PC-9 (cell line): ENCODE results near the gene GLIPR1. TPM values are rescaled to one million over a fixed set of nuclear protein-coding genes. Genes with fewer than 3 reads are reported as not detected.

Experiments
- BruUV-seq: library from RNA; stranded (reverse); fragments of 400-500 nt; replicated peaks from 2 replicates; lab custom pipeline; 2021; lab: Mats Ljungman, UMichigan
- CTCF ChIA-PET: fragments of 300-600 bp; sonication (Branson Sonifier 250); formaldehyde crosslinking; loops from one replicate; lab custom pipeline; 2022; ENCODE audit warnings: antibody characterized with exemption; lab: Charles Lee
- POLR2A ChIA-PET: fragments of 300-600 bp; sonication (Branson Sonifier 250); formaldehyde crosslinking; loops from one replicate; lab custom pipeline; 2022; ENCODE audit warnings: antibody characterized with exemption; ENCODE audit not compliant: unreplicated experiment; lab: Charles Lee
- DNase-seq, 2 experiments: peaks; one replicate each; pipeline versions ENCODE4 v3.0.0 to v3.0.0-alpha.2; 2015 to 2022; ENCODE audit warnings: mixed read lengths in 1 of 2
- H2AFZ ChIP-seq: fragments of 200-600 bp; sonication (generic); 2 replicates; pipeline ENCODE4 v1.8.1; 2017; ENCODE audit warnings: antibody characterized with exemption
- H3F3A ChIP-seq: fragments of 200-600 bp; sonication (generic); 2 replicates; pipeline ENCODE4 v1.8.1; 2017; ENCODE audit warnings: antibody characterized with exemption, mild to moderate bottlenecking, low read depth; ENCODE audit not compliant: insufficient read depth
- H3K27ac ChIP-seq: fragments of 200-600 bp; sonication (generic); 2 replicates; pipeline ENCODE4 v1.6.1; 2016; ENCODE audit warnings: mixed run types
- H3K27me3 ChIP-seq: fragments of 200-600 bp; sonication (generic); 2 replicates; pipeline ENCODE4 v1.6.1; 2016; ENCODE audit warnings: low read depth, mixed run types; ENCODE audit not compliant: insufficient read depth
- H3K36me3 ChIP-seq: fragments of 200-600 bp; sonication (generic); 2 replicates; pipeline ENCODE4 v1.6.1; 2016; ENCODE audit warnings: low read depth, mixed run types
- H3K4me1 ChIP-seq: fragments of 200-600 bp; sonication (generic); replicated peaks from 2 replicates; pipeline ENCODE4 v1.6.1; 2016; ENCODE audit warnings: mixed run types; ENCODE audit not compliant: insufficient read depth
- H3K4me2 ChIP-seq: fragments of 200-600 bp; sonication (generic); 2 replicates; pipeline ENCODE4 v1.6.1; 2017; ENCODE audit warnings: mixed run types
- H3K4me3 ChIP-seq: fragments of 200-600 bp; sonication (generic); 2 replicates; pipeline ENCODE4 v1.6.1; 2016; ENCODE audit warnings: mixed run types
- H3K79me2 ChIP-seq: fragments of 200-600 bp; sonication (generic); 2 replicates; pipeline ENCODE4 v1.6.1; 2017; ENCODE audit warnings: low read depth, mixed run types
- H3K9me2 ChIP-seq: fragments of 200-600 bp; sonication (generic); 2 replicates; pipeline ENCODE4 v1.8.1; 2017; ENCODE audit warnings: mild to moderate bottlenecking; ENCODE audit not compliant: insufficient read depth
- H3K9me3 ChIP-seq: fragments of 200-600 bp; sonication (generic); 2 replicates; pipeline ENCODE4 v1.8.1; 2016; ENCODE audit warnings: low read depth; ENCODE audit not compliant: insufficient read depth
- H4K20me1 ChIP-seq: fragments of 200-600 bp; sonication (generic); 2 replicates; pipeline ENCODE4 v1.8.1; 2017; ENCODE audit not compliant: insufficient read depth
- CTCF ChIP-seq: fragments of 200-600 bp; sonication (generic); conservative IDR thresholded peaks from 2 replicates; pipeline ENCODE4 v1.6.1; 2017; ENCODE audit warnings: mixed run types, antibody characterized with exemption, mild to moderate bottlenecking, moderate library complexity
- EZH2 ChIP-seq: fragments of 200-600 bp; sonication (generic); IDR thresholded peaks from 2 replicates; pipeline ENCODE4 v1.8.0; 2017; ENCODE audit warnings: antibody characterized with exemption, low read depth
- intact Hi-C: fragments of 100-400 bp; cut with micrococcal nuclease; formaldehyde crosslinking; loops from one replicate; pipeline ENCODE4 v1.10.0; 2022; ENCODE audit not compliant: unreplicated experiment
- total RNA-seq: library from RNA; stranded (reverse); gene quantifications from 2 replicates; pipeline ENCODE4 v1.2.3, GENCODE V29; 2021

The GLIPR1 gene
- total RNA-seq, 1 experiment from 2014 or later, result 14.1 TPM

DNA sequence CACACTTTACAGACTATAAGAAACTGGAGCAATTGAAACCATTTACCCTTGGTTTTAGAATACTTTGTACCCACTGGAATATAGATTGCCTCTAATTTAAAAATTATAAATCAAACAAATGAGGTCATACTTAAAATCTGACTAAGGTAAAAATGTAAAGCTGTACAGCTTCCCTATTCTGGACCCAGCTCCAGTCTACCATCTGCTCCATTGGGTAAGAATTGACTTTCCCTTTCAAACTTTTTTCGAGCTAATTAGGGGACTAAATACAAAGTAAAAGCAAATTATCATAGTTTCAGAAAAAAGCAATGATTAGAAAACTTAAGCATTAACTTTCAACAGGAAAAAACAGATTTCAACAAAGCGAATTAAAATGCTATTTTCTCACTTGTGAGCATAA lies 26.5 kb downstream of the GLIPR1 start:
- no peak overlapping the region for H3K4me3 ChIP-seq
- no peak overlapping the region for H2AFZ ChIP-seq
- no peaks in the 10 kb centered on the region for H3K9me3 ChIP-seq
- intact Hi-C loops, result loop anchor here (10.0 kb wide), 1 partner anchor 702 kb away; no protein-coding TSS in a partner anchor
- peaks cover 4% of the 10 kb centered on the region; the same call in 1 of the 2 replicates for H3F3A ChIP-seq
- no peak for DNase-seq
- ChIA-PET CTCF (interaction anchor here (0.6 kb wide), 2 partner anchors 704 to 1033 kb away, joined by 4 to 7 read pairs; no protein-coding TSS in a partner anchor), POLR2A (interaction anchor here (0.7 kb wide), 1 partner anchor 521 kb away, joined by 8 read pairs; no protein-coding TSS in a partner anchor)
- no peak overlapping the region for H3K27ac ChIP-seq
- TF ChIP-seq CTCF (no peak), EZH2 (no peak)
- H3K9me2 ChIP-seq, result no peaks in the 10 kb centered on the region
- no peak overlapping the region for H3K4me2 ChIP-seq
- no TSS peak for BruUV-seq
- H3K36me3 ChIP-seq, result peaks cover 36% of the 10 kb centered on the region
- peaks cover 5% of the 10 kb centered on the region; the same call in 1 of the 2 replicates for H4K20me1 ChIP-seq
- no peaks in the 10 kb centered on the region for H3K27me3 ChIP-seq
- H3K79me2 ChIP-seq, result peaks cover 56% of the 10 kb centered on the region
- H3K4me1 ChIP-seq, result peaks cover 19% of the 10 kb centered on the region

- H3K4me2 ChIP-seq, result no peak overlapping the region
- peaks cover 28% of the 10 kb centered on the region for H3K36me3 ChIP-seq
- DNase-seq, result no peak
- H4K20me1 ChIP-seq, result peaks cover 5% of the 10 kb centered on the region; the same call in 1 of the 2 replicates
- no peaks in the 10 kb centered on the region for H3K9me2 ChIP-seq
- no peaks in the 10 kb centered on the region for H3K27me3 ChIP-seq
- no TSS peak for BruUV-seq
- H2AFZ ChIP-seq, result no peak overlapping the region
- peaks cover 24% of the 10 kb centered on the region for H3K4me1 ChIP-seq
- H3K9me3 ChIP-seq, result no peaks in the 10 kb centered on the region
- peaks cover 4% of the 10 kb centered on the region; the same call in 1 of the 2 replicates for H3F3A ChIP-seq
- ChIA-PET POLR2A (no interaction called here), CTCF (interaction anchor here (0.6 to 0.7 kb wide), 2 partner anchors 70 to 194 kb away, joined by 3 to 4 read pairs; no protein-coding TSS in a partner anchor)
- H3K79me2 ChIP-seq, result peaks cover 56% of the 10 kb centered on the region
- no peak for TF ChIP-seq EZH2
- intact Hi-C loops, result loop anchor here (10.0 kb wide), 1 partner anchor 703 kb away; no protein-coding TSS in a partner anchor
- H3K4me3 ChIP-seq, result no peak overlapping the region
- no peak overlapping the region for H3K27ac ChIP-seq
These were observed 27.6 kb downstream of the GLIPR1 start for GRCh38 chr12:75508159-75508558.

DNA sequence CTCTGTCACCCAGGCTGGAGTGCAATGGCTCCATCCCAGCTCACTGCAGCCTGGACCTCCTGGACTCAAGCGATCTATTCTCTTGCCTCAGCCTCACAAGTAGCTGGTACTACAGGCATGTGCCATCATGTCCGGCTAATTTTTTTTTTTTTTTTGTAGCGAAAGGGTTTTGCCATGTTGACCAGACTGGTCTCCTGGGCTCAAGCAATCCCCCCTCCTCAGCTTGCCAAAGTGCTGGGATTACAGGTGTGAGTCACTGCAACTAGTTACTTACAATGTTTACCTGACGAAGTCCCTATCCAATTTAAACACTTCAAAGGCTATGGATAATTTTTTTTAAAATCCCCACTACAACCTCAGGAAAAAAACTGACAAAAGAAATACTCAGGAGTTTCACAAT lies 29.1 kb downstream of the GLIPR1 start:
- Histone ChIP-seq H3F3A (peaks cover 4% of the 10 kb centered on the region; the same call in 1 of the 2 replicates), H4K20me1 (peaks cover 5% of the 10 kb centered on the region; the same call in 1 of the 2 replicates), H2AFZ (no peak overlapping the region), H3K36me3 (peaks cover 23% of the 10 kb centered on the region), H3K27ac (no peak overlapping the region), H3K9me3 (no peaks in the 10 kb centered on the region), H3K4me2 (peak overlapping the region; percentile 80), H3K79me2 (peaks cover 53% of the 10 kb centered on the region), H3K4me3 (peak overlapping the region; percentile 91; the same call in 1 of the 2 replicates), H3K4me1 (peaks cover 24% of the 10 kb centered on the region), H3K9me2 (no peaks in the 10 kb centered on the region), H3K27me3 (no peaks in the 10 kb centered on the region)
- ChIA-PET POLR2A (interaction anchor here (0.6 kb wide), 1 partner anchor 918 kb away, joined by 5 read pairs; no protein-coding TSS in a partner anchor), CTCF (no interaction called here)
- TF ChIP-seq CTCF (no peak), EZH2 (no peak)
- BruUV-seq, result no TSS peak
- intact Hi-C loops, result loop anchor here (2.0 to 10.0 kb wide), 5 partner anchors 119 to 838 kb away; partner anchors contain the start of genes BBS10, CAPS2, GLIPR1L1 and GLIPR1L2
- DNase-seq, result no peak
